ENCODE data around the gene TNFRSF1B.

The TNFRSF1B gene

GRCh38 chr1:12127206-12127810, 39.5 kb upstream of the TNFRSF1B start:
- TF ChIP-seq CTCF (IDR thresholded peaks at IDR 0.05; ENCODE audit: low read depth, low read length): no peak
- H3K4me3 ChIP-seq (ENCODE audit: low read depth, low read length): no peak overlapping the region

DNA sequence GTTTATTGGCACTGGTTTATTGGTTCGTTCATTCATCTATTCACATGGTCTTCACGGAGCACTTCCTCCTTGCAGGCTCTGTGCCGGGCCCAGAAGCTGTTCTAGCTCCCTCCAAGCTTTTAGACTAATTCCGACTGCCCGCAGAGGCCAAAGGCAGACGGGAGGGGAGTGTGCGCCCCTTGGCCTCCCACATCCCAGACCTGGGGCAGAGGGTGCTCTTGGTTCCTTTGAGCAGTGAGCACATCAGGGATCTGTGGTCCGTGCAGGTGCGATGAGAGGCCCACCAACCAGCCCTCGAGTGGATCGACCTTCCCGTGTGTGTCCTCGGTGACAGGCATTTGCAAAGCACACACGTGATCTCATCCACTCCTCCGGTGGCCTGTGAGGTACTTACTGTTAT, 38.7 kb upstream of the TNFRSF1B start:
- TF ChIP-seq CTCF (IDR thresholded peaks at IDR 0.05; ENCODE audit: low read depth, low read length): no peak
- no peak overlapping the region for H3K4me3 ChIP-seq (ENCODE audit: low read depth, low read length)

DNA sequence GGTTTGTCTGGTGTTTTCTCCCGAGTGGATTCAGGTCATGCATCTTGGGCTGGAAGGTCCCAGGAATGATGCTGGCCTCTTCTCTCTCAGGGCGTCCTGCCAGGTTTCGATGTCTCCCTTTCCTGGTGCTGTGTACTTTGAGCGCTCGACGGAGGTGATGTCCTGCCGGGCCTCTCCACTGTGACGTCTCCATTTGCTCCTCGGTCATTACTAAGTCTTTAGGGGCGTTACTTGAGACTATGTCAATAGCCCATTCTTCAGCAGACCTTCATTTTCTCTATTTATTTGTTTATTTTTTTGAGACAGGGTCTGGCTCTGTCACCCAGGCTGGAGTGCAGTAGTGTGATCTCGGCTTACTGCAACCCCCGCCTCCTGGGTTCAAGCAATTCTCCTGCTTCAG, 37.2 kb upstream of the TNFRSF1B start:
- no peak overlapping the region for H3K4me3 ChIP-seq (ENCODE audit: low read depth, low read length)
- TF ChIP-seq CTCF (IDR thresholded peaks at IDR 0.05; ENCODE audit: low read depth, low read length): no peak

DNA sequence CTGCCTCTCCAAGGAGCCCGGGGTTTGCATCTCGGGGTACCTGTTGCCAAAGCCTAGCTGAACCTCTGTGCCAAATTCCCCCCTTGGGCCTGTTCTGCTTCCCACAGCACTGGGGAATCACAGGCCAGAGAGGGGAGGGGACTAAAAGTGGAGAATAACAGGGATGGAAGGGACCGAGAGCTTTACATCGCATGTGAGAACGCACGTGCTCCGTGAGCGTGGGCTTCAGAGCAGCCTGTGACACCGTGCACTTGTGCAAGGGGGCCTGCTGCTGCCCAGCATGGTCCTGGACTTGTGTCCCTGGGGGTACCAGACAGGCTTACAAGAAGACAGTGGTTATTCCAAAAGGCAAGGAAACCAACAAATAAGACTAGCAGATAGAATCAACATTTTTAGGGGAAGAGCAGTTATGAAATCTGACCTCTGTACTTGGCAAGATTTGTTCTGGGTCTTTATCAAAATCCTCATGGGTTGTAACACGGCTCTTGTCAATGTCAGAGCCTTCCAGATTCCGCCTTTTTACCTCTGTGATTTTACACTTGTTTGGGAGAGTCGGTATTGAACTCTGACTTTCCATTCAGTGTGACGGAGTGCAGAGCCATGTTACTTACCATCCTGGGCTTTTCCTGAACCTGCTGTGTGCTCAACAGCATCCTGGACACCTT, 36.2 kb upstream of the TNFRSF1B start:
- H3K4me3 ChIP-seq (ENCODE audit: low read depth, low read length): no peak overlapping the region
- no peak for TF ChIP-seq CTCF (IDR thresholded peaks at IDR 0.05; ENCODE audit: low read depth, low read length)

- no peak for TF ChIP-seq CTCF (IDR thresholded peaks at IDR 0.05; ENCODE audit: low read depth, low read length)
- no peak overlapping the region for H3K4me3 ChIP-seq (ENCODE audit: low read depth, low read length)
Measured at GRCh38 chr1:12132078-12132477, 34.7 kb upstream of the TNFRSF1B start.

- H3K4me3 ChIP-seq (ENCODE audit: low read depth, low read length): no peak overlapping the region
- TF ChIP-seq CTCF (IDR thresholded peaks at IDR 0.05; ENCODE audit: low read depth, low read length): no peak
Measured at GRCh38 chr1:12134716-12135115, 32.1 kb upstream of the TNFRSF1B start.

DNA sequence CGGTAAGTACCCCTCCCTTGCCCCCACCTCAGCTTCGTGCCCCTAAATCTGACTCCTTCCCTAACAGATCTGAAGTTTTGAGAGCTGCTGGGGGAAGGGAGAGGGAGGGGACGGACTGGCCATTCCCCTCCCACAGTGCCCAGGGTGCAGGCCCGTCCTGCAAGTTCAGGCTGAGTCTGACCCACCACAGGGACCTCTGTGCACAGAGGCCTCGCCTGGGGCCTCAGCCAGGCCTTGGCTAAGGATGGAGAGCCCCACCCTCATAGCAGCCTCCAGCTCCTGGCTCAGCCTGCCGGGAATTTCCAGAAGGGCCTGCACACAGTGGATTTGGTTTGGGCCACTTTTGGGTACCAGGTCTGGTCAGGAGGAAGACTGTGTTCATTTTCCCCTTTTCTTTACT, 31.2 kb upstream of the TNFRSF1B start:
- H3K4me3 ChIP-seq (ENCODE audit: low read depth, low read length): no peak overlapping the region
- TF ChIP-seq CTCF (IDR thresholded peaks at IDR 0.05; ENCODE audit: low read depth, low read length): no peak
